ENCODE data around the gene TMEM175.

TMEM175 gene

DNA sequence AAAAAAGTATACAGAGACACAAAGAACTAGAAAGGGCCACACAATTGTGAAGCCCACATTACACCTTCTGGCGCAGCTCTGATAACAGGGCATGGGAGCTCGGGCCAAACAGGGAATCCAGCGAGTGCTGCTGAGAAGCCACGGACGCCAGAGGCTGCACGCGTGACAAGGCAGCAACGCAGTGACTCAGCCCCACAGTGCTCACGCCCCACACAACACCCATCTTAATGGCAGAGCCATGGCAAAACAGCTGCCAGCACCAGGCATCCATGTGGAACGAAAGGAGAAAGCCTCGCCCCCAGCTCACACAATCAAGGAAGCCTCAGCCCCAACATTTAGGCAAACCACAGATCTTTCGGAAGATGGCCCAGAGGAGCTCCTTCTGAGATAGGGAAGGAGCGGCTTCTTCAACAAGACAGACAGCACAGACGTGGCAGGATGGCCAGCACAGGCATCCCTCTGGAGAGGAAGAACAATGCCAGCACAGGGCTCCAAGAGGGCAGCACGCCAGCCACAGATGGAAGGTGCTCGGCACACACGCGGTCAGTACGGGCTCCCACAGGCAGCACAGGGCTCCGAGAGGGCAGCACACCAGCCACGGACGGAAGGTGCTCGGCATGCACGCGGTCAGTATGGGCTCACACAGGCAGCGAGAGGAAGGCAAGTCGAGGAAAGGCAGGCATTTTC is 33.2 kb upstream of the TMEM175 start:
- no peak for DNase-seq (ENCODE audit: low spot score)

DNA sequence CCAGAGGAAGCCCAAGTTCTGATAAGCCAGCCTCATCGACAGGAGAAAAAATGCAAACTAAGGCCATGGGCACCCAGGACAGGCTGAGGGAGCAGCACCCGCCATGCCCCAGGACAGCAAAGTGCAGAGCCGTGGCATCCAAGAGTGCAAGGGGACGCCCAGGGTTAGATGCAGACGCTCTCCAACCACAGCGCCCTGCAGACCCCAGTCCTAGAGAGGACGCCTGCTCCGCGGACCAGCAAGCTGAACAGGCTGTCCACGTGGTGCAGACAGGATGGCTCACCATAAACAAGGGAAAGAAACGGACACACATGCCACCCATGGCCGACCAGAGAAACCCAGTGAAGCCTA is 32.7 kb upstream of the TMEM175 start:
- no peak for DNase-seq (ENCODE audit: low spot score)

DNA sequence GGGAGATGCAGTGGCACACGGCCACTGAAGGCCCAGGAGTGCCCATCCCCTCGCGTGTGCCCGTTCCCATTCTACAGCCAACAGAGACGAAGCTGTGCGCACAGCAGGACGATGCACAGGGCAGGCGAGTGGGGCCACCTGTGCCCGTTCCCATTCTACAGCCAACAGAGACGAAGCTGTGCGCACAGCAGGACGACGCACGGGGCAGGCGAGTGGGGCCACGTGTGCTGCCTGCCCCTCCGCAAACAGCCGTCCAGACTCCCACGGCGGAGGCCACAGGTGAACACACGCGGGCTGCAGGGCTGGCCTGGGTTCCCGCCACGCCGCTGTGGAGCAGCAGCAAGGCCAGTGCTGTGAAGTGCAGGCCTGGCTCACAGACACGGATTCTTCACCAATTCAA is 32.2 kb upstream of the TMEM175 start:
- DNase-seq (ENCODE audit: low spot score), result no peak

DNA sequence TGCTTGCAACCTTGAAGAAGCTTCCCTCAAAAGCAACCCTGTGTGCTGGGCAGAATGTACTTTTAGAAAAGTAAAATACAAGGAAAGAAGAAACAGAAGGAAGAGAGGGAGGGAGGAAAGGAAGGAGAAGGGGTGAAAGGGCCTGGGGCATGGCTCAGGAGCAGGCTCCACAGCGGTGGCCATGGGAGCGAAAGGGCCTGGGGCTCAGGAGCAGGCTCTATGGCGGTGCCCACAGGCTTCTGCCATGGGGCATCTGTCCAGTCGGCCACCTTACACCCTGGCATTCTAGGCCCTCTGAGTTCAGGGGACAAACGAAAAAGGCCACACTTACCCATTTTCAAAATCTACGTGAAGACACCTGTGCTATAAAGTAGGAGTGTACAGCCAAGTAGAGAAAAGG is 31.5 kb upstream of the TMEM175 start:
- DNase-seq (ENCODE audit: low spot score), result no peak

DNA sequence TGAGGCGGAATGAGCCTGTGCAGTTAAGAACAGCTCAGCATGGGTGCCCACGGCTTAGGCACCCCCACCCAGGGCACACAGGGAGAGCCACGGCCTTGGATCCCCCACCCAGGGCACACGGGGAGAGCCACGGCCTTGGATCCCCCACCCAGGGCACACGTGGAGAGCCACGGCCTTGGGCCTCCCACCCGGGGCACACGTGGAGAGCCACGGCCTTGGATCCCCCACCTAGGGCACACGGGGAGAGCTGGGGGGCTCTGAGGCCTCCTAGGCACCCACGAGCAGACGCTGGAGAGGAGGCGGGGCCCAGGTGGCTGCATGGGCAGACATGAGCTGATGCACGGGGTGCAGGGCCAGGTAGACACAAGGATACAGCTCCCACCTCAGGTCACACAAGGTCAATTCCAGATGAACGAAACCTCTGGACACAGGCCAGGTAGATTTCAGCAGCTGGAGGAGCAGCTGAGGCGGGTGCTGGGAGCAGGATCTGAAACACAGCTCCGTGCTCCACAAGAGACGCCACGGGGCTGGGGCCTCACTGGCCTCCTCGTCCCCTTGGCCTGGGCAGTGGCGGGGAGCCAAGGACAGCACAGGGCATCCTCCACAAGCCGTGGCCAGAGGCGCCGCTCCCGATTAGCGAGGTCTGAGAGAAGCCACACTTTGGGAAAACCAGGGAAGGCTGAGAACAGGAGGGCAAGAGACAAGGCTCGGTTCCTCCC is 30.9 kb upstream of the TMEM175 start:
- no peak for DNase-seq (ENCODE audit: low spot score)

DNA sequence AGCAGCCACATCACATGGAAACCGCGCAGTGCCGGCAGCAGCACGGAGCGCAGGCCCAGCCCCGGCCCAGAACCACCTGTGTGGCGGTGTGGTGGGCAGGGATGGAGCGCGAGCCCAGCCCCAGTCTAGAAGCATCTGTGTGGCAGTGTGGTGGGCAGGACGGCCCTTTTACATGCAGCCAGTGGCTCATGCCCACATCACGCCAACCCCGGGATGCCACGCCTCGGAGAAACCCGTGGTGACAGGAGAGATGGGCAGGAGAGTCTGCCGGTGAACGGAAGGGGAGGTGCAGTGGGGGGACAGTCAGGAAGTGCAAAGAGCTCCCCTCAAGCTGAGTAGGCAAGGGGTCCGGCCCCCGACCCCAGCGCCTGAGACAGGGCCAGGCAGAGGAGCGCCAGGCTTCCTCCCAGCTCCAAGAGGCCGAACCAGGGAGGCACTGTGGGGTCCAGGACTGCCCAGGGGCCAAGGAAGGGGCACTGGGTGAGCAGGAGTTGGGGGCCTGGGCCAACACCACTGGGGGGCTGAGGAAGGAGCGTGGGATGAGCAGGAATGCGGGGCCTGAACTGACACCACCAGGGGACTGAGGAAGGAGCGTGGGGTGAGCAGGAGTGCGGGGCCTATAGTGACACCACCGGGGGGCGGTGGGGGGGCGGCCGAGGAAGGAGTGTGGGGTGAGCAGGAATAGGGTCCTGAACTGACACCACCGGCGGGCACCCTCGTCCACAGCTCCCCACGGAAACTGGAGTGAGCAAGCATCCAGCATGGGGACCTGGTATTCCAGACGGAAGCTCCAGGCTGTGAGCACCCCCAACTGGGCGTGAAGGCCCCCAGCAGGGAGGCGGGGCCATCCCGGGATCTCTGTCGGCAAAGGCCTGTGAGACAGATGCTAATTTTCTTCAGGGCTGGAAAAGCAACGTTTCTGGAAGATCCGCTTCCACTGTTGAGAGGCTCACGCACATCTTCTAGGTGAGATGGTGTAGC is 28.9 kb upstream of the TMEM175 start:
- DNase-seq (ENCODE audit: low spot score), result no peak

DNA sequence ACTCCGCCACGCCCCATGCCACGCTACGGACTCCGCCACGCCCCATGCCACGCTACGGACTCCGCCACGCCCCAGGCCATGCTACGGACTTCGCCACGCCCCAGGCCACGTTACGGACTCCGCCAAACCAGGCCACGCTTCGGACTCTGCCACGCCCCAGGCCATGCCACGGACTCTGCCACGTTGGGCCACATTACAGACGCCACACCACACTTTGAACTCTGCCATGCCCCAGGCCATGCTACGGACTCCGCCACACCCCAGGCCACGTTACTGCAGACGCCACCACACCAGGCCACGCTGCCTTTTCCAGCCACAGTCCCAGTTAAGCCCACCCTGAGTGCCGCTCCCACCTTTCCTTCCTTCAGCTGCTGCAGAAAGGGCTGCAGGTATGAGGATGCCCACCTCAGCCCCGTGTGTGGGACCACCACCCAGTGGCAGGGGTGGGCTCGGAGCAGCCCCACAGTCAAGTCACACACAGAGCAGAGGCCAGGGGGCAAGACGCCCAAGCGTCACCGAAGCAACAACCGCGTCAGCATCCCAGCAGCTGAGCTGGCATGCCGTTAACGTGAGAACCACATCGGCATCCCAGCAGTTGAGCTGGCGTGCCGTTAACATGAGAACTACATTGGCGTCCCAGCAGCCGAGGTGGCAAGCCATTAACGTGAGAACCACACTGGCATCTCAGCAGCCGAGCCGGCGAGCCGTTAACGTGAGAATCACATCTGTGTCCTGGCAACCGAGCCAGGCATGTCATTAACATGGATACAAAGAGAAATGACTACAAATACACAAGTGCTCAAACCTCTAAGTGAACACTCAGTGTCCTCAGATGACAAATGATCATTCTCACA is 26.5 kb upstream of the TMEM175 start:
- DNase-seq (ENCODE audit: low spot score), result no peak

DNA sequence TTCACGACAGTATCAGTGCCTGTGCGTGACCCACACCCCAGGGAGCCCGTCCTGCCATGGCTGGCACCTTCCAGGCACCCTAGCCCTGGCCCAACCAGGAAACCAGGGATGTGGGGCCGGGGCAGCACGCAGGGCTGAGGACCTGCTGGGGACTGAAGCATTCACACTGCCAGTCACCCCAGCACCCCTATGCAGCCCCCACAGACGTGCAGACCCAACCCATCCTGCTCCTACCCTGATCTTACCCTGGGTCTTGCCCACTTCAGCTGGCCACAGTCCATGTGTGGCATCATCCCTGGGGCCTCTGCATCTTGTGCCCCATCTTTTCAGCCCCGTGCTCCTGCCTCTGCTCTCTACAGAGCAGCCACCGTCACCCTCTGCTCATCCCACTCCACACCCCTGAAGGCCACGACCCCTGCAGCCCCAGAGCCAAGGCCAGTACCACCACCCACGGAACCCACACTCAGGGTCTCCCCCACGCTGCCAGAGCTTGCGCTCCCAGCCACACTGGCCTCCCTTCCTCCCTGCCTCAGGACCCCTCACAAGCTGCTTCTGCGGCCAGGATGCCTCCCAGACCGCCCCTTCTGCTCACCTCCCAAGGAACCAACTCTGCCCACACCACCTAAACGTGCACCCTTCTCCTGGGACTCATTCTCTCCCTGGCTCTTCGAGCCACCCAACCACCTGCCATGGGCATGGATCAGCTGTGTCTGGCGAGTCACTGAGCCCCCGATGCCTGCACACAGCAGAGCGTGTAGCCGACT is 25.7 kb upstream of the TMEM175 start:
- DNase-seq (ENCODE audit: low spot score), result no peak

DNA sequence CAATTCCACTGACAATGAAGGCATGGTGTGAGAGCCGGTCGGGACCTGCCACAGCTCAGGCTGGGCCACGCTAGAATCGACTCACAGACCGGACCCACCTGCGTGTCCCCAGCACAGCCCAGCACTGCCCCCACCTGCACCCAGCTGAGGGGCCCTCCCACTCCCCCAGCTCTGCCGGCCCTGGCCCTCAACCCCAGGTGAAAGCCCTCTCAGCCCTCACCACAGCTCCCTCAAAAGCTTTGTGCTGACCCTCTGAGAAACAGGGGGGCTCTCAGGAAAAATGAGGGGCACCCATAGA is 25.2 kb upstream of the TMEM175 start:
- no peak for DNase-seq (ENCODE audit: low spot score)

DNA sequence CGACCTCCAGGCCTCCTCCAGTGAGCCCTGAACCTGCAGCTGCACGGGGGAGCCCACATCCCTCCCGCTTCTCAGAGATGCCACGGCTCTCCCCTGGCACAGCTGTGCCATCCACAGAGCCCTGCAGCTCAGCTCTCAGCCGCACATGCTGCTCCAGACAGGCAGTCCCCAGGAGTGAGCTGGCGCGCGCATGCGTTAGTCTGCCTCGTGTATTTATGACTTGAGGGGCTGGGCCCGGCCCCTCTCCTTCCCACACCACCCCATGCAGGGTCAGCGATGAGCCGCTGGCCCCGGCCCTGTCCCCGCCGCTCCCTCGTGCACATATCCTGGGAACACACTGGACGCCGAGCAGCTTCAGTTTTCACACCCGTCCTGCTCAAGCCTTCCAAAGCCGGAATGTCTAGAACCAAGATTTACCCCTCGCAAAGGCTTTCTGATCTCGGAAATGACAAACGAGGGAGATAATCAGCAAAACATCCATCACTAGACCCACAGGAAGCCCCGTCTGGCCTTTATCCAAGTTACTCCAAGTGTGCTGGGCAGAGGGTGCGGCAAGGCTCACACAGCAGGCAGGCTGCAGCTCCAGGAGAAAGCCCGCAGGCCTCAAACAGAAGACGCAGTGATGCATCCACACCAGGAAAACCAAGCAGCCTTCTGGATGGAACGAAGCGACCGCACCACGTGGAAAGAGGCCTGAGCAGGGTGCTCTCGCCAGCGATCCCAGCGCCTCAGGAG is 24.4 kb upstream of the TMEM175 start:
- DNase-seq (ENCODE audit: low spot score), result no peak

DNA sequence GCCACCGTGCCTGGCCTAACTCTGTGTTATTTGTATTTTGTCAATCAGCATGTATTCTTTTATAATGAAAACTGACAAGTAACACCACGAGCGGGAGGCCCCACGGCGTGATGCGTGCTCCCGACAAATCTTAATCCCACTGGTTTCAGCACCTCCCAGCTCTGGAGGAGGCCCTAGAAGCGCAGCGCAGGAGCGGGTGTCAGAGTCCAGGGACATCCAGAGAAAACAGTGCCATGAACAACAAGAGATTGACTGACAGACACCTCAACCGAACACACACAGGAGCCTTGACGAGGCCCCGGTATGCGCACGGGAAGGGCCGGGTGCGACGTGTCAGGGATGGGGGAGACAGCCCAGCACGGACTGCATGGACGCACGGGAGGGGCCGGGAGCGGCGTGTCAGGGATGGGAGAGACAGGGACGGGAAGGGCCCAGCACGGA is 23.1 kb upstream of the TMEM175 start:
- no peak for DNase-seq (ENCODE audit: low spot score)

DNA sequence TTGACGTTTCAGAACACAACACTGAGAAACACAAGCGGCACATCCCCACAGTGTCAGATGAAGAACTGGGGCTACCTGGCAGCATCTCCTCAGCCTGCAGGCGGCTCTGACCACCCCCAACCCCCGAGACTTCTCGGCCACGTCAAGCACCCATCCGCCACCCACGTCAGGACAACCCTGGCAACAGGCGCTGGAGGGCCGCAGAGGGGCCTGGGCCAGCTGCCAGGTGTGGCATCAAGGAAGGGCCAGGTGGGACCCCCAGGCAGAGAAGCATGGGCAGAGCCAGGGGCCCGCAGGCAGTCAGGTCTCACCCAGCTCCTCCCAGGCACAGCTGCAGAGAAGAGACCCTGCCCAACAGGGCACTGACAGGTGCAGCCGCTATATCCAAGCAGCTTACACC is 22.4 kb upstream of the TMEM175 start:
- no peak for DNase-seq (ENCODE audit: low spot score)

DNA sequence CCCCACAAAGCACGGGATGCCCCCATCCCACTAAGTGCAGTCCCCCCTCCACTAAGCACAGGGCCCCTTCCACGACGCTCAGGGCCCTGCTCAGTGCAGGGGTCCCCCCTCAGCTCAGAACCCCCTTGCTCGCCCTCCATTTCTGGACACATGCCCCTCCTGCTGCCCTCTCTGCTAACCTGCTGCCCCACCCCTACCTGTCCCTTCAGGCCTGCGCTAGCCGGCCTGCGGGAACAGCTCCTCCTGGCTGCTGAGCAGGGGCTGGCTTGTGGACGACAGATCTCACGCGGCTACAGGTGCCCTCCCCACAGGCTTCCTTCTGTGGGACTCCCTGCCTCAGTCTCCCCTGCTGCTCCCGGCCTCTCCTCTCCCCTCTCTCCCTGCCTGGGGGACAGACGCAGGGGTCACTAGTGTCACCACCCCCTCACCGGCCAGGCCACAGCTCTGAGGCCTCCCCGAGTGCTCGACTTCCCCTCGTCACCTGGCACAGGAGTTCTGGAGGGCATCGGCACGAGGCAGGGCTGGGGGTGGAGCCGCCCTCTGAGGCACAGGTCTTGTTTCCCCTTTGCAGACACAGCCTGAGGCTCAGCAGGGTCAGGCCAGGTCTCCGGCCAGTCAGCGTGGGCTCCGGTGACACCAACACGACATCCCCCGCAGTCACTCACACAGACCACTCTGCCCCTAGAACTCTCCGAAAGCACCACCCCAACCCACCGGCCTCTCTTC is 21.7 kb upstream of the TMEM175 start:
- DNase-seq (ENCODE audit: low spot score), result no peak

DNA sequence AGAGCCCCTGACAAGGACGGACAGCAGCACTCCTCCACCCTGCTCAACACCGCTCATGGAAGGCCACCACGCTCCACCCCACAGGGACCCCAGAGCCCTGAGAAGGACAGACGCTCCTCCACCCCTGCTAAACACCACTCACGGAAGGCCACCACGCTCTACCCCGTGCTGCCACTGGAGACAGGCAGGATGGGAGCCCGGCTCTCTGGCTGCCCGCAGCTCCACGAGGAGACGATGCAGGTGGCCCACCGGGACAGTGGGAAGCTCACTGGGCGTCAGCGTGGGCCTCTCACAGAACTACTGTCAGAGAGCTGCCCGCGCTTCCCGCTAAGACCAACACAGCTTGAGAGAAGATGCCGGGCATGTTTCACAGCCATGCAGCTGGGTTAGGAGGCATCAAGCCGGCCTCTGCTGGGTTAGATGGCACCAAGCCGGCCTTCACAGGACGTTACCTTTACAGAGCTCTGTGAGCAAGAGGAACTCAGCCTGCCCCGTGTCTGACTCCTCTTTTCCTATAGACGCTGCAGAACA is 21.0 kb upstream of the TMEM175 start:
- no peak for DNase-seq (ENCODE audit: low spot score)

DNA sequence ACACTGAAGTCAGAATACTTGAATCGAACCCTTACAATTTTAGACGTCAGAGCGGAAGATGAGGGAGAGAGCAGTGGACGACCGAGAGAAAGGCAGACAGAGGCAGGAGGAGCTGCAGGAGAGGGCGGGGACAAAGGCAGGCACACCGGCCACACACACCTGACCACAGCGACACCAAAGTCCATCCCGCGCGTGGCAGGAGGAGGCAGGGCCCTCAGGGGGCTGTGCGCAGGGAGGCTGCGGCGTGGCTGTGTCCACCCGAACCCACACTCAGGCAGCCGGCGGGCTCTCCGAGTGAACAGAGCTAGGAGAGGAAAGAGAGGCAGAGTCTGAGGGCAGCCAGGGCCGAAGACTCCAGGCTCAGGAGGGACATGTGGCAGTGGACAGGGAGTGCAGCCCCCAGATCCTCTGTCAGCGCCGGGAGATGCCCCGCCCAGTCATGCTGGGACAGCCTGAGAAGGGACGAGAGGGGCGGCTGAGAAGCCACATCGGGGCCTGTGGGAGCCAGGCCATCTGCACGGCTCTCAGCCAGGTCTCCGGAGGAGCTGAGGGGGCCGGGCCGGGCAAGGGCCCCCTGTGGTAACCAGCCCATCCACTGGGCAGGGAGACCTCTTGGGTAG is 20.3 kb upstream of the TMEM175 start:
- no peak for DNase-seq (ENCODE audit: low spot score)

DNA sequence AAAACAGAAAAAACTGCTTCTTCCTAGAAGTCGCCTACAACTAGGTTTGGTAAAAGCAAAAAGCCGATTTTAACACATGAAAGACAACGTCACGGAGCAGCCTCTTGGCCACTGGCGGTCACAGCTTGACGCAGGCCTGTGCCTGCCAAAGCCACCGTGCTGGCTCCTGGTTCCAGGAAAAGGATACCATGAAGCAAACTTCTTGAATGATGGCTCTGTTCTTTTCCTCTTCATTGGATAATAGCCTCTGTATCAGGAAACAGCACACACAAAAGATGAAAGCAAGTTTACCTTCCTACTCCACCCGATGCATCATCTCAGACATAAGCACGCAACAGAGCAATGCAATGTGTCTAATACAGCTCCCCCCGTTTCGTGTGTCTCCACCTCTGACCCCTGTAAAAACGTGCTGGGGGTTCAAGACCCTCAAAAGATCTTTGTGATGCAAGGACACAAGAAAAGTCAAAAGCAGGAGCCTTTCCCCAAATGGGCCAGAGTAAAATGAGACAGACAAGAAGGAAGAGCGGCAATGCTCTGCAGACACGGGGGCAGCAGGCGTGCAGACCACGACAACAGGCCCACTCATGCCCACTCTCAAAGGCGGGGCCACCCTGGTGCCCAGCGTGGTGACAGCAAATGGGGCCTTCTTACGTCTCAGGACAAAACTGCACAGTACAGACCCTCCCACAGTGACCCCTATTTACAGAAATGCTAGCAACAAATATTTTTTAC is 19.5 kb upstream of the TMEM175 start:
- no peak for DNase-seq (ENCODE audit: low spot score)

DNA sequence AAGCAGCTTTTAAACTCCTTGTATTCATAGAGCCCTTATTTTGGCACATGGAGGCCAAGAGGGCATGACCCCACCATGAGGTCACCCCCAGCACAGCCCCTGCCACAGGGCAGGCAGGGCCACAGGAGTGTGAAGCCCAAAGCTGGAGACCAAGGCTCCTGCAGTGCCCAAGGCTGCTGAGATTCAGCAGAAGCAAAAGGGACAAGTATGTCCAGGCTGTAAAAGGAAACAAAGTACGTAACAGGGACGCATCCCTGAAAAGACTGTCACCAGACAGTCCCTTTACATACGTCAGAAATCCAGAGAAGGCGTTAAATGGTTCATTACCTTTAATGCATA is 19.0 kb upstream of the TMEM175 start:
- DNase-seq (ENCODE audit: low spot score), result no peak

DNA sequence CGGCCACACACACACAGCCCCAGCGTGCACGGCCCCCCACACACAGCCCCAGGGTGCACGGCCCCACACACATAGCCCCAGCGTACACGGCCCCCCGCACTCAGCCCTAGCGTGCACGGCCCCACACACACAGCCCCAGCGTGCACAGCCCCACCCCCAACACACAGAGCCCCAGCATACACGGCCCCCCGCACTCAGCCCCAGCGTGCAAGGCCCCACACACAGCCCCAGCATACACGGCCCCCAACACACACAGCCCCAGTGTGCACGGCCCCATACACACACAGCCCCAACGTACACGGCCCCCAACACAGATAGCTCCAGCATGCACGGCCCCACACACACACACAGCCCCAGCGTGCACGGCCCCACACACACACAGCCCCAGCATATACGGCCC is 17.7 kb upstream of the TMEM175 start:
- DNase-seq (ENCODE audit: low spot score), result no peak

DNA sequence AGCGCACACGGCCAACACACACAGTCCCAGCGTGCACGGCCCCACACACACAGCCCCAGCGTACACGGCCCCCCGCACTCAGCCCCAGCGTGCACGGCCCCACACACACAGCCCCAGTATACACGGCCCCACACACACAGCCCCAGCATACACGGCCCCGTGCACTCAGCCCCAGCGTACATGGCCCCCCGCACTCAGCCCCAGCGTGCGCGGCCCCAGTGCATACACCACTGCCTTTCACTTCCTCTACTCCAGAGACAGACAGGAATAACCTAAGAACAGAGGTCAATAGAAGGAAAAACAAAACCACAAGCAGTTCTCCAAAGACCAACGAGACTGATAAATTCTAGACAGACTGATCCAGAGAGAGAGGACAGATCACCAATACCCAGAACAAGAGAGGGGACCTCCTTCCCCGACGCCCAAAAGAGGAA is 17.2 kb upstream of the TMEM175 start:
- DNase-seq (ENCODE audit: low spot score), result no peak

Data from LoVo (cell line).